Right lung (tissue), 5 donors: Measurements from ENCODE around the gene ETV3. TPM values are rescaled to one million over a fixed set of nuclear protein-coding genes. Genes with fewer than 3 reads are reported as not detected.

Source experiments
- DNase-seq, 2 donors: peaks; one replicate each; pipeline ENCODE4 v3.0.0-alpha.2; 2013
- polyA plus RNA-seq, 5 donors: library from polyadenylated mRNA; unstranded; fragments of 120-200 nt; gene quantifications; one replicate each; pipeline versions ENCODE4 v1.2.1 to v1.2.3, GENCODE V29; 2013; ENCODE audit warnings: inconsistent platforms in 1 of 5, low replicate concordance in 1 of 5; ENCODE audit not compliant: insufficient read length in 5 of 5, insufficient read depth in 1 of 5

The ETV3 gene
- polyA plus RNA-seq, 5 donors: 21.0 to 27.8 (median 22.5) TPM

- DNase-seq: peak; percentile 37 to 57
These were observed 25.3 kb upstream of the ETV3 start for GRCh38 chr1:157163273-157164127.

GRCh38 chr1:157162345-157162744, 24.1 kb upstream of the ETV3 start:
- no peak for DNase-seq

- no peak for DNase-seq
These were observed 23.7 kb upstream of the ETV3 start for GRCh38 chr1:157161901-157162300.

GRCh38 chr1:157158967-157159366, 20.8 kb upstream of the ETV3 start:
- no peak for DNase-seq

GRCh38 chr1:157157501-157158190, 19.5 kb upstream of the ETV3 start:
- no peak for DNase-seq

- peak in 1 of 2 donors; percentile 54 for DNase-seq
These were observed 17.9 kb upstream of the ETV3 start for GRCh38 chr1:157156058-157156541.

- DNase-seq: no peak
These were observed 17.5 kb upstream of the ETV3 start for GRCh38 chr1:157155658-157156057.

- peak in 1 of 2 donors; percentile 52 for DNase-seq
These were observed 16.8 kb upstream of the ETV3 start for GRCh38 chr1:157154940-157155514.

GRCh38 chr1:157154291-157154690, 16.1 kb upstream of the ETV3 start:
- DNase-seq: no peak

- DNase-seq: no peak
These were observed 15.6 kb upstream of the ETV3 start for GRCh38 chr1:157153746-157154145.

GRCh38 chr1:157152510-157152909, 14.3 kb upstream of the ETV3 start:
- DNase-seq: no peak

GRCh38 chr1:157151506-157151905, 13.3 kb upstream of the ETV3 start:
- no peak for DNase-seq

- no peak for DNase-seq
These were observed 12.9 kb upstream of the ETV3 start for GRCh38 chr1:157151073-157151472.

GRCh38 chr1:157150631-157151030, 12.4 kb upstream of the ETV3 start:
- no peak for DNase-seq

- DNase-seq: peak in 1 of 2 donors; percentile 42
These were observed 9.9 kb upstream of the ETV3 start for GRCh38 chr1:157147906-157148700.

- no peak for DNase-seq
These were observed 8.8 kb upstream of the ETV3 start for GRCh38 chr1:157147037-157147436.

- DNase-seq: no peak
These were observed 8.0 kb upstream of the ETV3 start for GRCh38 chr1:157146244-157146643.

GRCh38 chr1:157145076-157145475, 6.9 kb upstream of the ETV3 start:
- no peak for DNase-seq

GRCh38 chr1:157144509-157144908, 6.3 kb upstream of the ETV3 start:
- no peak for DNase-seq

GRCh38 chr1:157142765-157143423, 4.7 kb upstream of the ETV3 start:
- no peak for DNase-seq

- DNase-seq: no peak
These were observed 4.0 kb upstream of the ETV3 start for GRCh38 chr1:157142201-157142600.
